ENCODE data around the gene SGCA.
A peak's percentile ranks its signal among the peaks of the same experiment; 100 is the strongest.

SGCA gene

DNA sequence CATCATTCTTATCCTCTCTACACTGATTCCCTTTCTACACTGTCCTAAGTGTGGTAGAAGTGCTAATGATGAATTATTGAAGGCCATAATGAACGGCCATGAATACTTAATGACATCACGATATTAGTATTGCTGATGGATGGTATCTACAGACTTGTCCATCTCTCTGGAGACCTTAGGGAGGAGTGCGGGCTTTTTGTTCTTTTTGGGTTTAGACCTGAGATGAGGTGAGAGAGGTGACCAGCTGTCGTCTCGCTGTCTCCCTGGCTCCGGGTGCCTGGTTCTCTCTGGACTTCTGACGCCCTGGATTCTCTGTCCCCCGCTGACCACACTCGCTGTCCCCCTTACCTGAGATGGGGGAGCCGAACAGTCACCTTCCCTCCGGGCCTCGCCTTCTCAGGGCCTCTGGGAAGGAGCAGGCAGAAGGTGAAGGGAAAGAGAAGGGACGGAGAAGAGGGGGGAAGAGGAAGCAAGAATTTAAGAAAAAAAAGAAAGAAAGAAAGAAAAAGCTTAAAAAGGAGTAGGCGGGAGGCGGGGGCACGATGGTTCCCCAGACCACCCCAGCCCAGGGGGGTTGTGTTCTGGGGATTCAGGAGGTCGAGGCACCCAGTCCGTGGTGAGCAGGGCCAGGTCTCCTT is 17.1 kb downstream of the SGCA start:
- H3K36me3 ChIP-seq (ENCODE audit: control insufficient read depth, insufficient read depth, low read length, severe bottlenecking) = peaks cover 39% of the 10 kb centered on the region
- peak; percentile 41 for DNase-seq (ENCODE audit: low read depth)
- H3K27me3 ChIP-seq (replicated peaks; ENCODE audit: control insufficient read depth, insufficient read depth, low read length) = no peaks in the 10 kb centered on the region
- H3K4me1 ChIP-seq (ENCODE audit: control insufficient read depth, insufficient read depth, low read length) = peaks cover 58% of the 10 kb centered on the region
- H3K9me3 ChIP-seq (ENCODE audit: control insufficient read depth, low read length) = no peaks in the 10 kb centered on the region
- H3K4me3 ChIP-seq (ENCODE audit: low read length) = no peak overlapping the region
- H3K9ac ChIP-seq (ENCODE audit: low read length) = peak overlapping the region; percentile 64

DNA sequence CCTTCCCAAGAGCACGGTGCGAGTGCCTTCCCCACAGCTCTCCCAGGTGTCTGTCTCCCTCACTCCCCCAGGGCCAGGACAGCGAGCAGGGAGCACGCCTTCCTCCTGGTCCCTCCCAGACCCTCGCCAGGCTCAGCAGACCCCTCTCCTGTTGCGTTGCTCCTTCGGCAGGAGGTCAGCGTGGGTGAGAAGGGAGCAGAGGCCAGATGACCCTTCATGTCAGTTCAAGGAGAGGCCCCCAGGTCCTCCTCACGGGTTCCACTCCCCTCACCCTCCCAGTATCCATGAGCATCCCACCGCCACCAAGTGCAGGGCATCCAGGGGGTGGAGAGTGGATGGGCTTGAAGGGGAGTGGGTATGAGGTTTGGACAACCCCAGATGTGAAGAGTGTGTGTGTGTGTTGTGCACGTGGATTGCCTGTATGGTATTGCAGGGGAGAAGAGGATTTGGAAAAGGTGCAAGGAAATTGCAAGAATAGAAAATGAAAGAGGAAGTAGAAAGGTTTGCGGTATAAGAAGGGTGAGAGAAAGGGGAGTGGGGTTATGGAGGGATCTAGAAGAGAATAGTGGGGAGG is 17.7 kb downstream of the SGCA start:
- peak; percentile 52 for DNase-seq (ENCODE audit: low read depth)

DNA sequence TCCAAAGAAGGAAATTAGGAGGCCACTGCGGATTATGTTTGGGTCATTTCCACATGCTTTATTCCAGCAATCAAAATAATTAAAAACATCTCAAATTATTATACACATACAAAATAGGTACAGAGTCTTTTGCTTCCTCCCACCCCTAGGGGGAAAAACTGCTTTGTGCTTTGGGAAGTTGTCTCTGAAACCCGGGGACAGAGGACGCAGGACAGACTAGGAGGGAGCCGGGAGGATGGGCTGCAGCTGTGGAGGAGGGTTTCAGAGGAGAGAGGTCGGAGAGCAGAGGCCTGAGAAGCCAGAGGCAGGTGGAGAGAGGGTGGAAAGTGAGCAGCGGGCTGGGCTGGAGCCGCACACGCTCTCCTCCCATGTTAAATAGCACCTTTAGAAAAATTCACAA is 18.3 kb downstream of the SGCA start:
- Histone ChIP-seq H3K4me3 (ENCODE audit: low read length) (no peak overlapping the region), H3K9me3 (ENCODE audit: control insufficient read depth, low read length) (no peaks in the 10 kb centered on the region), H3K27me3 (replicated peaks; ENCODE audit: control insufficient read depth, insufficient read depth, low read length) (no peaks in the 10 kb centered on the region), H3K9ac (ENCODE audit: low read length) (peak overlapping the region; percentile 64), H3K4me1 (ENCODE audit: control insufficient read depth, insufficient read depth, low read length) (peaks cover 53% of the 10 kb centered on the region), H3K36me3 (ENCODE audit: control insufficient read depth, insufficient read depth, low read length, severe bottlenecking) (peaks cover 47% of the 10 kb centered on the region)
- peak; percentile 50 for DNase-seq (ENCODE audit: low read depth)

More for the DNA sequence above, 17.7 kb downstream of the SGCA start:
- Histone ChIP-seq H3K4me3 (ENCODE audit: low read length) (no peak overlapping the region), H3K9me3 (ENCODE audit: control insufficient read depth, low read length) (no peaks in the 10 kb centered on the region), H3K36me3 (ENCODE audit: control insufficient read depth, insufficient read depth, low read length, severe bottlenecking) (peaks cover 43% of the 10 kb centered on the region), H3K27me3 (replicated peaks; ENCODE audit: control insufficient read depth, insufficient read depth, low read length) (no peaks in the 10 kb centered on the region), H3K9ac (ENCODE audit: low read length) (peak overlapping the region; percentile 64), H3K4me1 (ENCODE audit: control insufficient read depth, insufficient read depth, low read length) (peaks cover 54% of the 10 kb centered on the region)

DNA sequence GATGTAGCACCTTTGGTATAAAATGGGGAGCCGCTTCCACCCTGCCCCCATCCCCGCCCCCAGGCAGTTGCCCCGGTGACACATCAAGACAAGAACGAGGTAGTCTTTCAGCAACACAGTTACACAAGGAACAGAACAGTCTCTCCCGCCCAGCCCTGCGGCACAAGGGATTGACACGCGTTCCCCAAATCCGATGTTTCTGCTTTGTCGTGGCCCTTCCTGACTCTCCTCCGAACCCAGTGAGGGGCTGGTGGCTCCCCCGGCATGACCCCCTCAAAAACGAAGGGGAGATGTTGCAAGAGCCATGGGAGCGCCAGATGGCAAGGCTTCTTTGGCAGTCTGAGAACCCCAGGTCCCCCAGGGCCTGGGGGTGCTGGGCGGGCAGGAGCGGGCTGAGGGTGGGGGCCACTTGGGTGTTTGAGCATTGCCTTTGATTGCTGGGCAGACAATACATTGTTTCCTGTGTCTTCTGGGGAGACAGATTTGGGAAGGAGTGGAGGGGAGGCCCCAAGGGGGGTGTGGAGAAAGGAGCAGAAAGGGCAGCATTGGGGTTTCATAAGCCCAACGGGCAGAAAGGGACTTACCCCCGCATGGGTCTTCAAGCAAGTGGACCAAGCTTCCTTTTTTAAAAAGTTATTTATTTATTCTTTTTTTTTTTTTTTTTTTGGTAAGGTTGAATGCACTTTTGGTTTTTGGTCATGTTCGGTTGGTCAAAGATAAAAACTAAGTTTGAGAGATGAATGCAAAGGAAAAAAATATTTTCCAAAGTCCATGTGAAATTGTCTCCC is 19.0 kb downstream of the SGCA start:
- peak; percentile 76 for DNase-seq (ENCODE audit: low read depth)
- H3K4me3 ChIP-seq (ENCODE audit: low read length) = peak overlapping the region; percentile 39
- H3K27me3 ChIP-seq (replicated peaks; ENCODE audit: control insufficient read depth, insufficient read depth, low read length) = no peaks in the 10 kb centered on the region
- peaks cover 55% of the 10 kb centered on the region for H3K36me3 ChIP-seq (ENCODE audit: control insufficient read depth, insufficient read depth, low read length, severe bottlenecking)
- H3K9ac ChIP-seq (ENCODE audit: low read length) = peak overlapping the region; percentile 100
- peaks cover 54% of the 10 kb centered on the region for H3K4me1 ChIP-seq (ENCODE audit: control insufficient read depth, insufficient read depth, low read length)
- no peaks in the 10 kb centered on the region for H3K9me3 ChIP-seq (ENCODE audit: control insufficient read depth, low read length)

DNA sequence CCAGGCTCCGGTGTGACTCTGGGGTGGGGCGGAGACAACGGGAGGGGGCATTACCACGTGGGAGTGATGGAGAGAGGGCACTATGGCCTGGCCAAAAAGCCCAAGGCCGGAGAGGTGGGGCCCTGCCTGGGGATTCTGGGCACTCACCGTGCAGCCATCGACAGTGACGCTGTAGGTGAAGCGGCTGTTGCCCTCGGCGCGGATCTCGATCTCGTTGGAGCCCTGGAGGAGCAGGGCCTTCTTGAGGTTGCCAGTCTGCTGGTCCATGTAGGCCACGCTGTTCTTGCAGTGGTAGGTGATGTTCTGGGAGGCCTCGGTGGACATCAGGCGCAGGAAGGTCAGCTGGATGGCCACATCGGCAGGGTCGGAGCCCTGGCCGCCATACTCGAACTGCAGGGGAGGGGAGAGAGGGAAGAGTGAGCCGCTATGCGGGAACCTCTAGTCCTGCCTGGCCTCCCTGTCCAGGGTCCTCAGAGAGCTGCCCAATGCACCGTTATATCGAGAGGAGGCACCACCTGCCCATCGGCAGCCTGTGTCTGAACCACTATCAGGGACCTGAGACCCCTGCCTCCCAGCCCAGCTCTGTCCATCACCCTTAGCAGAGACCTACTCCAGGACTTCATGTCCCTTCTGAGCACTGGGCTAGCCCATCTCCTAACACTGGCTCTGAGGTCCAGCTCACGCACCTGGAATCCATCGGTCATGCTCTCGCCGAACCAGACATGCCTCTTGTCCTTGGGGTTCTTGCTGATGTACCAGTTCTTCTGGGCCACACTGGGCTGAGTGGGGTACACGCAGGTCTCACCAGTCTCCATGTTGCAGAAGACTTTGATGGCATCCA is 20.0 kb downstream of the SGCA start:
- H3K4me3 ChIP-seq (ENCODE audit: low read length) = peak overlapping the region; percentile 0
- H3K27me3 ChIP-seq (replicated peaks; ENCODE audit: control insufficient read depth, insufficient read depth, low read length) = no peaks in the 10 kb centered on the region
- peaks cover 65% of the 10 kb centered on the region for H3K36me3 ChIP-seq (ENCODE audit: control insufficient read depth, insufficient read depth, low read length, severe bottlenecking)
- peak; percentile 44 for DNase-seq (ENCODE audit: low read depth)
- H3K4me1 ChIP-seq (ENCODE audit: control insufficient read depth, insufficient read depth, low read length) = peaks cover 57% of the 10 kb centered on the region
- H3K9ac ChIP-seq (ENCODE audit: low read length) = peak overlapping the region; percentile 100
- no peaks in the 10 kb centered on the region for H3K9me3 ChIP-seq (ENCODE audit: control insufficient read depth, low read length)

DNA sequence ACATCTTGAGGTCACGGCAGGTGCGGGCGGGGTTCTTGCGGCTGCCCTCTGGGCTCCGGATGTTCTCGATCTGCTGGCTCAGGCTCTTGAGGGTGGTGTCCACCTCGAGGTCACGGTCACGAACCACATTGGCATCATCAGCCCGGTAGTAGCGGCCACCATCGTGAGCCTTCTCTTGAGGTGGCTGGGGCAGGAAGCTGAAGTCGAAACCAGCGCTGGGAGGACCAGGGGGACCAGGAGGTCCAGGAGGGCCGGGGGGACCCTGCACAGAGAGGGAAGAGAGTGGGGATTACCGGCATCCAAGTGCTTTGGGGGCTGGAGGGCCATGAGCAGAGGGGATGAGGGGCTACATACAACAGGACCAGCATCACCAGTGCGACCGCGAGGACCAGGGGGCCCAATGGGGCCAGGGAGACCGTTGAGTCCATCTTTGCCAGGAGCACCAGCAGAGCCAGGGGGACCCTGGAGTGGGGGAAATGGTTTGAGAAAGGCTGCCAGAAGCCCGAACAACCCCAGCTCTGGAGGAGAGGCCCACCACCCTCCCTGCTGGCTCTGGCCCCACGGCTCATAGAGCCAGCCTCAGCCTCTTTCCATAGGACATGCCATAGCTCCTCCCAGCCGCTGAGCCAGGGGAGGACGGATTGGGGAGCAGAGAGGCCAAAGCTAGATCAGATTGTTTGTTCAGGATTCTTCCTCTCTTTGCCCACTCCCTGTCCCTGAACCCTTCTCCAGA is 21.0 kb downstream of the SGCA start:
- Histone ChIP-seq H3K9ac (ENCODE audit: low read length) (peak overlapping the region; percentile 100), H3K4me1 (ENCODE audit: control insufficient read depth, insufficient read depth, low read length) (peaks cover 52% of the 10 kb centered on the region), H3K27me3 (replicated peaks; ENCODE audit: control insufficient read depth, insufficient read depth, low read length) (no peaks in the 10 kb centered on the region), H3K36me3 (ENCODE audit: control insufficient read depth, insufficient read depth, low read length, severe bottlenecking) (peaks cover 75% of the 10 kb centered on the region), H3K9me3 (ENCODE audit: control insufficient read depth, low read length) (no peaks in the 10 kb centered on the region), H3K4me3 (ENCODE audit: low read length) (peak overlapping the region; percentile 0)
- DNase-seq (ENCODE audit: low read depth) = peak; percentile 79

DNA sequence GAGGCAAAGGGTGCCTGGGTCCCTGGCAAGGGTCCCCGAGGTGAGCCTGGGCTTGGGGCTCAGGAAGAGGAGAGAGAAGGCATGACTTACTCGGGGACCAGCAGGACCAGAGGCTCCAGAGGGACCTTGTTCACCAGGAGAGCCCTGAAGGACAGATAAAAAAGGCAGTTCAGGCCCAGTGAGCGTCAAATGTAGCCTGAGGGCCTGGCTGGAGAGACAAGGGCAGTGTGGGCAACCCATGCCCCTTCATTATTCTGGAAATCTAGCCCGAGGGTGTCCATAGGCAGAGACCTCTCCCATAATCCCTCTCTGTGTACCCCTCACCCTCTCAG is 21.6 kb downstream of the SGCA start:
- Histone ChIP-seq H3K4me1 (ENCODE audit: control insufficient read depth, insufficient read depth, low read length) (peaks cover 53% of the 10 kb centered on the region), H3K36me3 (ENCODE audit: control insufficient read depth, insufficient read depth, low read length, severe bottlenecking) (peaks cover 80% of the 10 kb centered on the region), H3K27me3 (replicated peaks; ENCODE audit: control insufficient read depth, insufficient read depth, low read length) (no peaks in the 10 kb centered on the region), H3K9me3 (ENCODE audit: control insufficient read depth, low read length) (no peaks in the 10 kb centered on the region), H3K9ac (ENCODE audit: low read length) (peak overlapping the region; percentile 100), H3K4me3 (ENCODE audit: low read length) (no peak overlapping the region)
- DNase-seq (ENCODE audit: low read depth) = peak; percentile 68

DNA sequence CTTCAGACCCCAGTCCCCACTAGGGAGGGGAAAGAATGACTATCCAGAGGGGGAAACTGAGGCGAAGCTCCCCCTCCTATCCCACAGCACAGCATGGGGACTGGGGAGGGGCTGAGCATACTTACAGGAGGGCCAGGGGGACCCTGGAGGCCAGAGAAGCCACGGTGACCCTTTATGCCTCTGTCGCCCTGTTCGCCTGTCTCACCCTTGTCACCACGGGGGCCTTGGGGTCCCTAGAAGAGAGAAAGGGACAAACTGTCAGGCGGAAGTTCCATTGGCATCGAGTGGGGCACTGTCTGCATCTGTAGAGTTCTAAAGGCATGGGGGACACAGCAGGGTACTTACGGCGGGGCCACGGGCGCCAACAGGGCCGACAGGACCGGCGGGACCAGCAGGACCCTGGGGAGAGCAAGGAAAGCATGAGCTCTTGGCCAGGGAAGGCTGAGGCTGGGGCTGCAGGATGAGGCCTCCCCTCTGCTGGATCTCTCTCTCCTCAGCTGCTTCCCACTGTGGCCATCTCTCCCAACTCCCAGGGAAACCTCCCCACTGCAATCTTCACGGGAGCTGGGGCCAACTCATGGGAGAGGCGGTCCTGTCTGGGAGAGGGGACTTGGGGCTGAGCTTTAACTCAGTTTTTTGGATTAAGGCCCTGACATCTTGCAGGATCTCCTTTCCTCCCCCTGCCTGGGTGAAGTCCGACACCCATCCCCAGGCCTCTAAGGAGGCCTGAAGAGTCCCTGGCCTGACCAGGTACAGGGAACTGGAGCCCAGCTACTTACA is 22.1 kb downstream of the SGCA start:
- H3K4me1 ChIP-seq (ENCODE audit: control insufficient read depth, insufficient read depth, low read length) = peaks cover 59% of the 10 kb centered on the region
- peak overlapping the region; percentile 100 for H3K9ac ChIP-seq (ENCODE audit: low read length)
- peak; percentile 61 for DNase-seq (ENCODE audit: low read depth)
- peaks cover 86% of the 10 kb centered on the region for H3K36me3 ChIP-seq (ENCODE audit: control insufficient read depth, insufficient read depth, low read length, severe bottlenecking)
- H3K4me3 ChIP-seq (ENCODE audit: low read length) = no peak overlapping the region
- H3K27me3 ChIP-seq (replicated peaks; ENCODE audit: control insufficient read depth, insufficient read depth, low read length) = no peaks in the 10 kb centered on the region
- no peaks in the 10 kb centered on the region for H3K9me3 ChIP-seq (ENCODE audit: control insufficient read depth, low read length)

DNA sequence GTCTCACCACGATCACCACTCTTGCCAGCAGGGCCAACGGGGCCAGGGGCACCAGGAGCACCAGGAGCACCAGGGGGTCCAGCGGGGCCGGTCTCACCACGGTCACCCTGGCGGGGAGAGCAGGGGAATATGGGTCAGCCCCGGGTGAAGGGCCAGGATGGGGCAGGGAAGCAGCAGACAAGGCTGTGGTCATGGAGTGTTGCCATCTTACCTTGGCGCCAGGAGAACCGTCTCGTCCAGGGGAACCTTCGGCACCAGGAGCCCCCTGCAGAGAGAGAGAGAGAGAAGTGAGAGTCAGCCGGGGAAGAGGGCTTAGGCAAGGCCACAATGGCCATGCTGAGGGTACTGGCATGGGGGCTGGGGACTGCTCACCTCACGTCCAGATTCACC is 22.7 kb downstream of the SGCA start:
- Histone ChIP-seq H3K9me3 (ENCODE audit: control insufficient read depth, low read length) (no peaks in the 10 kb centered on the region), H3K9ac (ENCODE audit: low read length) (peak overlapping the region; percentile 100), H3K36me3 (ENCODE audit: control insufficient read depth, insufficient read depth, low read length, severe bottlenecking) (peaks cover 91% of the 10 kb centered on the region), H3K4me1 (ENCODE audit: control insufficient read depth, insufficient read depth, low read length) (peaks cover 61% of the 10 kb centered on the region), H3K27me3 (replicated peaks; ENCODE audit: control insufficient read depth, insufficient read depth, low read length) (no peaks in the 10 kb centered on the region), H3K4me3 (ENCODE audit: low read length) (no peak overlapping the region)
- no peak for DNase-seq (ENCODE audit: low read depth)

DNA sequence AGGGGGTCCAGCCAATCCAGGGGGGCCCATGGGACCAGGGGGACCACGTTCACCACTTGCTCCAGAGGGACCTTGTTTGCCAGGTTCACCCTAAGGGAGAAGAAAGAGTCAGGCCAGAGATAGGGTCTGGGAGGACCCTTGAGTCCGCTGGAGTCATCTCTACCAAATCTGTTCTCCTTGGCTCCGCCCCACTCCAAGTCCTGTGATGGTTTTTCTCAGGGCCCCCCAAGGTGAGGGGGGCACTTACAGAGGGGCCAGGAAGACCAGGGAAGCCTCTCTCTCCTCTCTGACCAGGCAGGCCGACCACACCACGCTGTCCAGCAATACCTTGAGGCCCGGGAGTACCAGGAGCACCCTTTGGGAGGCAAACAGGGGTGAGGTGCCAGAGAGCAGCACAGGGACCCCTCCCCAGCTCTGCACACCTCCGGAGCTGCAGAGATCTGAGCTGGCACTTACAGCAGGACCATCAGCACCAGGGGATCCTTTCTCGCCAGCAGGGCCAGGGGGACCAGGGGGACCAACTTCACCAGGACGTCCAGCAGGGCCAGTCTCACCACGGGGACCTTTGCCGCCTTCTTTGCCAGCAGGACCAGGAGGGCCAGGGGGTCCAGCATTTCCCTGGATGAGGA is 23.2 kb downstream of the SGCA start:
- no peaks in the 10 kb centered on the region for H3K9me3 ChIP-seq (ENCODE audit: control insufficient read depth, low read length)
- H3K27me3 ChIP-seq (replicated peaks; ENCODE audit: control insufficient read depth, insufficient read depth, low read length) = no peaks in the 10 kb centered on the region
- peaks cover 92% of the 10 kb centered on the region for H3K36me3 ChIP-seq (ENCODE audit: control insufficient read depth, insufficient read depth, low read length, severe bottlenecking)
- H3K4me3 ChIP-seq (ENCODE audit: low read length) = no peak overlapping the region
- H3K9ac ChIP-seq (ENCODE audit: low read length) = peak overlapping the region; percentile 100
- peaks cover 62% of the 10 kb centered on the region for H3K4me1 ChIP-seq (ENCODE audit: control insufficient read depth, insufficient read depth, low read length)
- DNase-seq (ENCODE audit: low read depth) = peak; percentile 50
